GM10266 (cell line): ENCODE data around the gene GMEB2.

ENCODE experiments used
- DNase-seq: peaks from one replicate; pipeline ENCODE4 v3.0.0; 2012; ENCODE audit errors: extremely low spot score
- TF ChIP-seq, protein P1 (sequence below): IDR thresholded peaks from 2 replicates; pipeline ENCODE4 v1.5.1; 2012; ENCODE audit warnings: mild to moderate bottlenecking, low read depth; ENCODE audit not compliant: control insufficient read depth, insufficient read depth; ENCODE audit errors: missing control alignments

GMEB2 gene

DNA sequence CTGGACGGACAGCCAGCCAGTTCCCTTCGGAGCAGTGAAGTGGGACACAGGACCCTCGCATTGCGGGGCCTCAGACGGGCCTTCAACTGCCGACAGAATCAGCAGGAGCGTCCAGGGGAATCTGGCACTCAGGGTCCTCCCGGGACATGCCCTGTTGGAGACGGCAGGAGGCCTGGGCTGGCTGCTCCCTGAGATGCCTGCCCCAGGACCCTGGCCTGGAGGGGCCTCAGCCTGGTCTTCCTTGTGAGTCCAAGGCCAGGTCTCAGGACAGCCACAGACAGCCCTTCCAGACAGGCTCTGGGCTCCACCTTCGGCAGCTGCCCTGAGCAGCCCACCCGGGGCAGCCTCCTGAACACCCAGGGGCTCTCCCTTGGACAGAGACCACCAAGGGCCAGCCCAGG, 38.3 kb downstream of the GMEB2 start:
- TF ChIP-seq, protein P1, sequence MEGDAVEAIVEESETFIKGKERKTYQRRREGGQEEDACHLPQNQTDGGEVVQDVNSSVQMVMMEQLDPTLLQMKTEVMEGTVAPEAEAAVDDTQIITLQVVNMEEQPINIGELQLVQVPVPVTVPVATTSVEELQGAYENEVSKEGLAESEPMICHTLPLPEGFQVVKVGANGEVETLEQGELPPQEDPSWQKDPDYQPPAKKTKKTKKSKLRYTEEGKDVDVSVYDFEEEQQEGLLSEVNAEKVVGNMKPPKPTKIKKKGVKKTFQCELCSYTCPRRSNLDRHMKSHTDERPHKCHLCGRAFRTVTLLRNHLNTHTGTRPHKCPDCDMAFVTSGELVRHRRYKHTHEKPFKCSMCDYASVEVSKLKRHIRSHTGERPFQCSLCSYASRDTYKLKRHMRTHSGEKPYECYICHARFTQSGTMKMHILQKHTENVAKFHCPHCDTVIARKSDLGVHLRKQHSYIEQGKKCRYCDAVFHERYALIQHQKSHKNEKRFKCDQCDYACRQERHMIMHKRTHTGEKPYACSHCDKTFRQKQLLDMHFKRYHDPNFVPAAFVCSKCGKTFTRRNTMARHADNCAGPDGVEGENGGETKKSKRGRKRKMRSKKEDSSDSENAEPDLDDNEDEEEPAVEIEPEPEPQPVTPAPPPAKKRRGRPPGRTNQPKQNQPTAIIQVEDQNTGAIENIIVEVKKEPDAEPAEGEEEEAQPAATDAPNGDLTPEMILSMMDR: no peak
- DNase-seq: no peak

DNA sequence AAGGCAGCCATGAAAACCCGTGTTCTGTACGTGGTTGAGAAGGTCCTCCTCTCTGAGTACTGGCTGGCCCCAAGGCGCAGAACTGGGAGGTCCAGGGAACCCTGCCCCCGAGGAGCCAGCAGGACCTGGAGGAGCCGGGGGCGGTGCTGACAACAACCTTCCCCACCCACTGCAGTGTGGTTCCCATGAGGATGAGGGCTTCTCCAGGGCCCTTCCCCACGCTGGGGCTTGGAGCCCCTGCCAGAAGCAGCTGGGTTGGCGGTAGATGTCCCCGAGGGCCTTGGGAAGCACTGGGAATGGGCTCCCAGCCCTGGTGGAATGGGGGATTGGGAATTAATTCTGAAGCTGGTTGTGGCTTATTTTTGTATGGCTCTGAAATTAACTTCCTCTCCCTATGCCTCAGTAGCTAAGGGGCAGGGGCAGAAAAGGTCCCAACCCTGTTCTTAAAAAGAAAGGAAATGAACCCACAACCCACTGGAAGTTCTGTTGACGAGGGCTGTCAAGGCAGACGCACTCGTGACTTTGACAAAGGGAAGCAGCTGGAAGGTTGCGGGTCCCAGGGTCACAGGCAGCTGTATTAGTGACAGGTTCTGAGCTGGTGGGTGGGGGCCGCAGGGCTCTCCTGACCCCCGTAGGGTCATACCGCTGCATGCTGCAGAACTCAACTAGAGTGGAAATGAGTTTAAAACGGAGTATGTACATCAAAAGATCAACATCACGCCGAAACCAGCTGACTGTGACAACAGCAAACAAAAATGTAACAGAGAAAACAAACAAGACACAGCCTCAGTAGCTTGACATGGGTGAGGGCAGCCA, 38.9 kb downstream of the GMEB2 start:
- DNase-seq: no peak
- TF ChIP-seq, protein P1: no peak

DNA sequence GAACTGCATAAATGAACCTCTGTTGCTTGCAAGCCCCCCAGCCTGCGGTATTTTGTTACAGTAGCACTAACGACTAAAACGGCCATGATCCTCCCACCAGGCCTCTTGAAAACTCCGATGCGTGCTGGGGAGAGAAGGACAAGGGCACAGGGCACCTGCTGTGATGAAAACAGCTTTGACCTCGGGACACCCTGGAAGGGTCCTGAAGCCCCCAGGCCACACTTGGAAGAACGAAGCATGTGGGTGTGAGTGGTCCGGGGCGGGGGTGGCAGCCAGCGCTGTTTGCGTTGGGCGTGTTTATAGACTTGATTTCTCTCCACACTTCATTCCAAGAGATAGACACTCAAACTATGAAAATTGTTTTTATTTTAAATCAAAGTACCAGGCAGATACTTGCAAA, 39.6 kb downstream of the GMEB2 start:
- no peak for DNase-seq

DNA sequence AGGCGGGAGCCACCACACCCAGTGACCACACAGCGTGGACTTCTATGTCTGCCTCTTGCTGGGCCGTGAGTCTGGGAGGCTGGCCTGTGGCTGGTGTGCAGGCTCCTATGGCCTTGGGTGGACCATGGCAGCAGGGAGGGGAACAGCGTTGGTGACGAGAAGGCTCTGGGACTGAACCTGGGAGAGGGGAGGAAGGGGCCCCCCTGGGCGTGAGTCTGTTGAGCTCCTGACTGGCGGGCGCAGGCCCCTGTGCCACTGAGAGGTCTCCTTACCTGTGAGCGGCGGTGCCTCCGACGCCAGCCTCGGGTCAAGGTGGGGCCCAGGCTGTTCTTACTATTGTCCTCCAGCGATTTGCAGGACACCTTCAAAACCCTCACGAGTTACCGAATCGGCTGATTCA, 40.1 kb downstream of the GMEB2 start:
- TF ChIP-seq, protein P1: no peak
- no peak for DNase-seq

More for the DNA sequence above, 39.6 kb downstream of the GMEB2 start:
- TF ChIP-seq, protein P1: no peak

DNA sequence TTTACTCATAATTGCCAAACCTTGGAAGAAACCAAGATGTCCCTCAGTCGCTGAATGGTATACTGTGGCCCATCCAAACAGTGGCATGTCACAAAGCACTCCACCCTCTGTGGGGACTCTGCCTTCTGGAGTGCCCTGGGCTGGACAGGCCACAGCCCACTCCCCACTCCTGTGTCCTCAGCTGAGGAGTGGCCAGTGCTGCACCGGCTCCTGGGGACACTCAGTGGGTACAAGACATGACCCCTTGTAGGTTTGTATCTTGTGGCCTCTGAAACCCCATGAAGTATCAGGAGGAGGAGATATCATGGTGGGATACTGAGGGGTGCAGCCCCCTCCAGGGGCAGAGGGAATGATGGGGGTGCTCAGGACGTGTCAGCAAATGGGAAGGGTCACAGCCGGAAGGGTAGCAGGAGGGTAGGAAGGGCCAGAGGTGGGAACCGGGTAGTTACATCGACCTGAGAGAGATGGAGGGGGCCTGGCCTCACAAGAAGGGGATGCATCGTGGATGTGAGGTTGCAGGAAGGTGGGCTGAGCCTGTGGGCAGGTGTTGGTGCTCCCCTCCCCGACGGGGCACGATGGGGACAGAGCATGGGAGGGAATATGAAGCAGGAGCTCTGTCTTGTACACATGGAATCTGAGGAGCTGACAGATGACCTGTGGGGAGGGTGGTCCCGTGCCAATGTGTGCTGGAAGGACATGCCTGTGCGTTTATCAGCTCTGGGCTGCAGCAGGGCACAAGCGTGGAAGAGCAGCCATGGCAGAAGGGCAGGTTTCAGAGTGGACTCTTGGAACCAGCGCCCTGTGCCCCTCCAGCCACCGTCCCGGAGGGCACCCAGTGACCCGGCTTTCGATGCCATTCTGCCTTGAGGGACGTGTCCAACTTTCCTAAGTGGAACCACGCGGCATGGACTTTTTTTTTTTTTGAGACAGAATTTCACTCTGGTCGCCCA, 41.0 kb downstream of the GMEB2 start:
- DNase-seq: no peak
- TF ChIP-seq, protein P1: no peak

DNA sequence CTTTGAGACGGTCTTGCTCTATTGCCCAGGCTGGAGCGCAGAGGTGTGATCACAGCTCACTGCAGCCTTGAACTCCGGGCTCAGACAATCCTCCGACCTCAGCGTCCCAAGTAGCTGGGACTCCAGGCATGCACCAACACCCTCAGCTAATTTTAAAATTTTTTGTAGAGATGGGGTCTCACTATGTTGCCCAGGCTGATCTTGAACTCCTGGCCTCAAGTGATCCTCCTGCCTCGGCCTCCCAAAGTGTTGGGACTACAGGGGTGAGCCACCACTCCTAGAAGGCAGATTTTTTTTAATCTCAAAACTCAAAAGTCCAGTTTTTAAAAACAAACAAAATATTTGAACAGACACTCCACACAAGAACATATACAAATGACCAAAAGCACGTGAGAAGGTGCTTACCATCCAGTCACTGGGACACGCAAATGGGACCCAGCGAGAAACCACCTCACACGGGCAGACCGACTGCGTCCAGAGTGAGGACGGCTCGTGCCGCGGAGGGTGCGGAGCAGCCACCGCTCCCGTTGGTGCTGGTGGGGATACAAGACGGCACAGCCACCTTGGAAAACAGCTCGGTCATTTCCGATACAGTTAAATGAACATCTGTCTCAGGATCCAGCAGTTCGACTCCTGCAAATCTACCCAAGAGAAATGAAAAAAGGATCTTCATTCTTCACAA, 44.4 kb downstream of the GMEB2 start:
- no peak for DNase-seq
- TF ChIP-seq, protein P1: no peak
